ENCODE measurements around the gene FMNL3.
A peak's percentile ranks its signal among the peaks of the same experiment; 100 is the strongest.

Gene FMNL3

DNA sequence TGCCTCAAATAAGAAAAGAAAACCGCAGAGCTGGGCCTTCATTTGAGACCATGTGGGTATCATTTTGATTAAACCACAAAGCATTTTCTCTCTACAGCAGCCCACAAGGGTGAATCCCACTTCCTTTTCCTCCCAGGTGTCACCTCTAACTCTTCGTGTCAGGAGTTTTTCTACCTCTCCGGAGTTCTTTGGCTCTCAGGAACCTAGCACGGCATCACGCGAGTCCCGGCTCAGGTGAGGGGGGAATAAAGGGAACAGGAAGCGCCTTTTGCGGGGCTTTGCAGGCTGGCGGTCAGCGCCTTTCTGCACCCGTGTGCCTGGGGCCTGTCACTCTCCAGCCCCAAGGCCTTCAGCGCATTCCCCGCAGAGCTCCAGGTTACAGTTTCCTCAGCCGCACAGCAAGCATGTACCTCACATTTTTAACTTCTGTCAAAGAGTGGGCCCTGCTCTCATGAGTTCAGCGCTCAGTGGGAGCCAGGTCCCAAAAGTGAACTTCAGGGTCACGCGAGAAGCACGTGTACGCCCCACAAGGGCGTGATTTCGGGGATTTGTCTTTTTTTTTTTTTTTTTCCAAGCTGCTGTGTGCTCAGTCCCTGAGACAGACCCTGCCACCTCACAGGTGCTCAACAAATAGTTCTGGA lies 84.6 kb downstream of the FMNL3 start:
- peak overlapping the region; percentile 66 for H3K4me3 ChIP-seq (ENCODE audit: low read depth, low read length)
- TF ChIP-seq CTCF (conservative IDR thresholded peaks at IDR 0.05; ENCODE audit: low read depth, low read length), result no peak
- DNase-seq (ENCODE audit: low read depth), result peak; percentile 13

- no peak for DNase-seq (ENCODE audit: low read depth)
- no peak for TF ChIP-seq CTCF (conservative IDR thresholded peaks at IDR 0.05; ENCODE audit: low read depth, low read length)
- H3K4me3 ChIP-seq (ENCODE audit: low read depth, low read length), result peak overlapping the region; percentile 66
Observed at GRCh38 chr12:49621651-49622500, 85.3 kb downstream of the FMNL3 start.

DNA sequence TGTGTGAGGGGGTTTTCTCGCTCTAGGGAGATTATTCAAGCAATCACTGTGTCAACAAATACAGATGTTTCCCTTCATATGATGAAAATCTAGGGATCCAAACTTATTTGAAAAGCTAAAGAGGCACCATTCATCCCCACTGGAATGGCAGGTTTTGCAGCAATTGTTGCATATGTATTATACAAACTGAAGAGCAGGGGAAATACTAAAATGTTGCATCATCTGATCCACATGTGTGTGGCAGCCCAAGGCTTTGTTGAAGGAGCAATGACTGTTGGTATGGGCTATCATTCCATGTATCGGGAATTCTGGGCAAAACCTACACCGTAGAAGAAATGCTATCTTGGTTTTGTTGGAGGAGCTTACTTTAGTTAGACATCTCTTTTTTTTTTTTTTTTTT lies 87.9 kb downstream of the FMNL3 start:
- no peak for TF ChIP-seq CTCF (conservative IDR thresholded peaks at IDR 0.05; ENCODE audit: low read depth, low read length)
- no peak overlapping the region for H3K4me3 ChIP-seq (ENCODE audit: low read depth, low read length)
- DNase-seq (ENCODE audit: low read depth), result peak; percentile 16

- no peak for TF ChIP-seq CTCF (conservative IDR thresholded peaks at IDR 0.05; ENCODE audit: low read depth, low read length)
- no peak overlapping the region for H3K4me3 ChIP-seq (ENCODE audit: low read depth, low read length)
- DNase-seq (ENCODE audit: low read depth), result no peak
Observed at GRCh38 chr12:49618576-49618975, 88.6 kb downstream of the FMNL3 start.

DNA sequence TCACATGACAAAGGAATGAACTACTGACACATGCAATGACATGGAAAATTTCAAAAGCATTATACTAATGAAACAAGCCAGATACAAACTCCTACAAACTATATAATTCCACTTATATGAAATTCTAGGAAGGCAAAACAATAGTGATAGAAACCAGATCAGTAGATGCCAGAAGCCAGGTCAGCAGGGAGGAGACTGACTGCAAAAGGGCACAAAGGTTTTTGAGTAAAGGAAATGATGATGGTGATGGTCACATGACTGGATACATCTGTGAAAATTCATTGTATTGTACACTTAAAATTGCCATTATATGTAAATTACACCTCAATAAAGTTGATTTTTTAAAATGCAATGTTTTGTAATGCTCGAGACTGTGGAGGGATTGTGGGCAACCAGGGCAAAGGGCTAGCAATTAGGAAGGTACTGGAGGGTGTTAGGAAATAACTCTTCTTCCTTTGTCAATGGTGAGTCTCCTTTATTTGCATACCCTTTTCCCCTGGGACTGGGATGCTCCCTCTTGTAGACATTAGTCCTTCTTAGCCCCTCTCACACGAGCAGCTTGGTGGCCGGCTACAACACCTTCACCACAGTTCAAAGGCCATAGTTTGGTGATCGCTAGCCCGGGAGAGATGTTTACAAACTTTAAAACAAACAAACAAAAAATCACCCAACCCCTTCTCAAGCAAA lies 90.5 kb downstream of the FMNL3 start:
- H3K4me3 ChIP-seq (ENCODE audit: low read depth, low read length), result no peak overlapping the region

GRCh38 chr12:49615725-49616124 lies 91.5 kb downstream of the FMNL3 start:
- peak; percentile 27 for DNase-seq (ENCODE audit: low read depth)
- no peak overlapping the region for H3K4me3 ChIP-seq (ENCODE audit: low read depth, low read length)
- no peak for TF ChIP-seq CTCF (conservative IDR thresholded peaks at IDR 0.05; ENCODE audit: low read depth, low read length)

More for the DNA sequence above, 90.5 kb downstream of the FMNL3 start:
- no peak for DNase-seq (ENCODE audit: low read depth)
- no peak for TF ChIP-seq CTCF (conservative IDR thresholded peaks at IDR 0.05; ENCODE audit: low read depth, low read length)
